SK-N-SH treated with all-trans-retinoic acid at 6 μM for 48 hours (cell line): ENCODE results near the gene SCAMP5.

Experiments used
- ATAC-seq: fragments of 200-7000 bp; cut with Tn5 transposase; 3 replicates; pipeline ENCODE4 v1.9.1; 2020; ENCODE audit warnings: mild to moderate bottlenecking, moderate library complexity
- BACH2 ChIP-seq: fragments of 250-450 bp; sonication (Bioruptor Pico); IDR thresholded peaks from 2 replicates; pipeline ENCODE4 v1.9.0; 2021; ENCODE audit warnings: mild to moderate bottlenecking, borderline replicate concordance
- CREB5 ChIP-seq: fragments of 250-450 bp; sonication (Bioruptor Pico); IDR thresholded peaks from 2 replicates; pipeline ENCODE4 v1.5.1; 2020; ENCODE audit warnings: low read depth, mild to moderate bottlenecking, moderate library complexity
- CSDC2 ChIP-seq: fragments of 250-450 bp; sonication (Bioruptor Pico); IDR thresholded peaks from 2 replicates; pipeline ENCODE4 v1.5.0; 2020; ENCODE audit warnings: mild to moderate bottlenecking, moderate library complexity
- CSRNP3 ChIP-seq: fragments of 250-450 bp; sonication (Bioruptor Pico); IDR thresholded peaks from 2 replicates; pipeline ENCODE4 v1.5.1; 2021; ENCODE audit warnings: mild to moderate bottlenecking, moderate library complexity
- ESRRG ChIP-seq: fragments of 250-450 bp; sonication (Bioruptor Pico); IDR thresholded peaks from 2 replicates; pipeline ENCODE4 v1.6.1; 2021; ENCODE audit warnings: mild to moderate bottlenecking
- GLIS3 ChIP-seq: fragments of 250-450 bp; sonication (Bioruptor Pico); IDR thresholded peaks from 2 replicates; pipeline ENCODE4 v1.5.0; 2020; ENCODE audit warnings: mild to moderate bottlenecking, moderate library complexity
- ISL1 ChIP-seq: fragments of 250-450 bp; sonication (Bioruptor Pico); IDR thresholded peaks from 2 replicates; pipeline ENCODE4 v2.1.2; 2022; ENCODE audit warnings: mild to moderate bottlenecking, moderate library complexity
- OSR1 ChIP-seq: fragments of 250-450 bp; sonication (Bioruptor Pico); IDR thresholded peaks from 2 replicates; pipeline ENCODE4 v1.8.0; 2022; ENCODE audit warnings: moderate library complexity, mild to moderate bottlenecking, inconsistent platforms
- PPARA ChIP-seq: fragments of 250-450 bp; sonication (Bioruptor Pico); IDR thresholded peaks from 2 replicates; pipeline ENCODE4 v1.5.0; 2020; ENCODE audit warnings: mild to moderate bottlenecking, borderline replicate concordance
- RARB ChIP-seq: fragments of 250-450 bp; sonication (Bioruptor Pico); IDR thresholded peaks from 2 replicates; pipeline ENCODE4 v1.8.0; 2021; ENCODE audit warnings: mild to moderate bottlenecking, moderate library complexity
- TCF4 ChIP-seq: fragments of 250-450 bp; sonication (Bioruptor Pico); IDR thresholded peaks from 2 replicates; pipeline ENCODE4 v1.8.0; 2021; ENCODE audit warnings: mild to moderate bottlenecking, moderate library complexity, borderline replicate concordance
- TOX ChIP-seq: fragments of 250-450 bp; sonication (Bioruptor Pico); IDR thresholded peaks from 2 replicates; pipeline ENCODE4 v1.8.0; 2021; ENCODE audit warnings: mild to moderate bottlenecking, moderate library complexity, borderline replicate concordance
- ZC3H10 ChIP-seq: fragments of 250-450 bp; sonication (Bioruptor Pico); IDR thresholded peaks from 2 replicates; pipeline ENCODE4 v1.5.1; 2021; ENCODE audit warnings: mild to moderate bottlenecking, moderate library complexity
- ZFP30 ChIP-seq: fragments of 450-650 bp; formaldehyde crosslinking; IDR thresholded peaks from 2 replicates; pipeline ENCODE4 v1.5.0; 2022; ENCODE audit warnings: mild to moderate bottlenecking, moderate library complexity
- ZNF565 ChIP-seq: fragments of 450-650 bp; formaldehyde crosslinking; conservative IDR thresholded peaks from 2 replicates; pipeline ENCODE4 v1.5.0; 2020; ENCODE audit warnings: low read depth, mild to moderate bottlenecking, moderate library complexity
- ZNF70 ChIP-seq: fragments of 450-650 bp; formaldehyde crosslinking; IDR thresholded peaks from 2 replicates; pipeline ENCODE4 v1.5.0; 2020; ENCODE audit warnings: mild to moderate bottlenecking, moderate library complexity
- ZNF8 ChIP-seq: fragments of 450-650 bp; formaldehyde crosslinking; IDR thresholded peaks from 2 replicates; pipeline ENCODE4 v1.5.0; 2020; ENCODE audit warnings: mild to moderate bottlenecking, moderate library complexity
- TF ChIP-seq, protein P1 (sequence below): fragments of 250-450 bp; sonication (Bioruptor Pico); IDR thresholded peaks from 2 replicates; pipeline ENCODE4 v1.5.0; 2020; ENCODE audit warnings: mild to moderate bottlenecking, moderate library complexity
- TF ChIP-seq, protein P2 (sequence below): fragments of 250-450 bp; sonication (Bioruptor Pico); IDR thresholded peaks from 2 replicates; pipeline ENCODE4 v1.8.0; 2020; ENCODE audit warnings: mild to moderate bottlenecking, moderate library complexity, borderline replicate concordance
- TF ChIP-seq, protein P3 (sequence below): fragments of 250-450 bp; sonication (Bioruptor Pico); IDR thresholded peaks from 2 replicates; pipeline ENCODE4 v1.8.0; 2021; ENCODE audit warnings: low read depth, mild to moderate bottlenecking, moderate library complexity, borderline replicate concordance

The SCAMP5 gene

DNA sequence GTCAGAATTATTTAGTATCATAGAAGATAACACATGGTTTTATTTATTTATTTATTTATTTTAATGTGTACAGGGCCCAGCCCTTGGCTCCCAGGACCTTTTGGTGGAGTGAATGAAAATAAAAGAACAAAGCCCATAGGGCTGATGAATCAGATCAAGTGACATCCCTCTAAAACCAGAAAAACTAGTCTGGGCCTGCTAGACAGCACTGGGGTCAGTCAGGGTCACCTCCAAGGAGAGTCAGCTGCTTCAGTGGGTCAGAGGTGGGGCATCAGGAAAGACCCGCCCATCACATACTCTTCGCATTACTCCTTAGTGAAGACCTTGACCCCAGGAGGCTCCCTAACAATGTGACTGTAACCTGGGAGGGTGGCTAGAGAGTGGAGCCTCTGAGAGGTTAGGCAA, 40.9 kb downstream of the SCAMP5 start (continued):
- TF ChIP-seq, protein P1, sequence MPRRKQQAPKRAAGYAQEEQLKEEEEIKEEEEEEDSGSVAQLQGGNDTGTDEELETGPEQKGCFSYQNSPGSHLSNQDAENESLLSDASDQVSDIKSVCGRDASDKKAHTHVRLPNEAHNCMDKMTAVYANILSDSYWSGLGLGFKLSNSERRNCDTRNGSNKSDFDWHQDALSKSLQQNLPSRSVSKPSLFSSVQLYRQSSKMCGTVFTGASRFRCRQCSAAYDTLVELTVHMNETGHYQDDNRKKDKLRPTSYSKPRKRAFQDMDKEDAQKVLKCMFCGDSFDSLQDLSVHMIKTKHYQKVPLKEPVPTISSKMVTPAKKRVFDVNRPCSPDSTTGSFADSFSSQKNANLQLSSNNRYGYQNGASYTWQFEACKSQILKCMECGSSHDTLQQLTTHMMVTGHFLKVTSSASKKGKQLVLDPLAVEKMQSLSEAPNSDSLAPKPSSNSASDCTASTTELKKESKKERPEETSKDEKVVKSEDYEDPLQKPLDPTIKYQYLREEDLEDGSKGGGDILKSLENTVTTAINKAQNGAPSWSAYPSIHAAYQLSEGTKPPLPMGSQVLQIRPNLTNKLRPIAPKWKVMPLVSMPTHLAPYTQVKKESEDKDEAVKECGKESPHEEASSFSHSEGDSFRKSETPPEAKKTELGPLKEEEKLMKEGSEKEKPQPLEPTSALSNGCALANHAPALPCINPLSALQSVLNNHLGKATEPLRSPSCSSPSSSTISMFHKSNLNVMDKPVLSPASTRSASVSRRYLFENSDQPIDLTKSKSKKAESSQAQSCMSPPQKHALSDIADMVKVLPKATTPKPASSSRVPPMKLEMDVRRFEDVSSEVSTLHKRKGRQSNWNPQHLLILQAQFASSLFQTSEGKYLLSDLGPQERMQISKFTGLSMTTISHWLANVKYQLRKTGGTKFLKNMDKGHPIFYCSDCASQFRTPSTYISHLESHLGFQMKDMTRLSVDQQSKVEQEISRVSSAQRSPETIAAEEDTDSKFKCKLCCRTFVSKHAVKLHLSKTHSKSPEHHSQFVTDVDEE (CRISPR knock-in tag) = no peak
- TF ChIP-seq CSRNP3 (CRISPR knock-in tag) = no peak

GRCh38 chr15:75037685-75038084, 42.3 kb downstream of the SCAMP5 start:
- TF ChIP-seq CSDC2 (CRISPR knock-in tag) (no peak), ZNF565 (CRISPR knock-in tag) (no peak), ESRRG (CRISPR knock-in tag) (no peak), CSRNP3 (CRISPR knock-in tag) (no peak), ZNF70 (no peak), TOX (CRISPR knock-in tag) (no peak), TCF4 (no peak), OSR1 (no peak), CREB5 (CRISPR knock-in tag) (no peak), BACH2 (CRISPR knock-in tag) (no peak), ZC3H10 (CRISPR knock-in tag) (no peak), GLIS3 (CRISPR knock-in tag) (no peak), RARB (CRISPR knock-in tag) (no peak), ZNF8 (CRISPR knock-in tag) (no peak), ISL1 (CRISPR knock-in tag) (no peak), PPARA (no peak), ZFP30 (CRISPR knock-in tag) (no peak)
- TF ChIP-seq, protein P2, sequence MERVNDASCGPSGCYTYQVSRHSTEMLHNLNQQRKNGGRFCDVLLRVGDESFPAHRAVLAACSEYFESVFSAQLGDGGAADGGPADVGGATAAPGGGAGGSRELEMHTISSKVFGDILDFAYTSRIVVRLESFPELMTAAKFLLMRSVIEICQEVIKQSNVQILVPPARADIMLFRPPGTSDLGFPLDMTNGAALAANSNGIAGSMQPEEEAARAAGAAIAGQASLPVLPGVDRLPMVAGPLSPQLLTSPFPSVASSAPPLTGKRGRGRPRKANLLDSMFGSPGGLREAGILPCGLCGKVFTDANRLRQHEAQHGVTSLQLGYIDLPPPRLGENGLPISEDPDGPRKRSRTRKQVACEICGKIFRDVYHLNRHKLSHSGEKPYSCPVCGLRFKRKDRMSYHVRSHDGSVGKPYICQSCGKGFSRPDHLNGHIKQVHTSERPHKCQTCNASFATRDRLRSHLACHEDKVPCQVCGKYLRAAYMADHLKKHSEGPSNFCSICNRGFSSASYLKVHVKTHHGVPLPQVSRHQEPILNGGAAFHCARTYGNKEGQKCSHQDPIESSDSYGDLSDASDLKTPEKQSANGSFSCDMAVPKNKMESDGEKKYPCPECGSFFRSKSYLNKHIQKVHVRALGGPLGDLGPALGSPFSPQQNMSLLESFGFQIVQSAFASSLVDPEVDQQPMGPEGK (CRISPR knock-in tag) = no peak
- TF ChIP-seq, protein P1 (CRISPR knock-in tag) = no peak
- TF ChIP-seq, protein P3, sequence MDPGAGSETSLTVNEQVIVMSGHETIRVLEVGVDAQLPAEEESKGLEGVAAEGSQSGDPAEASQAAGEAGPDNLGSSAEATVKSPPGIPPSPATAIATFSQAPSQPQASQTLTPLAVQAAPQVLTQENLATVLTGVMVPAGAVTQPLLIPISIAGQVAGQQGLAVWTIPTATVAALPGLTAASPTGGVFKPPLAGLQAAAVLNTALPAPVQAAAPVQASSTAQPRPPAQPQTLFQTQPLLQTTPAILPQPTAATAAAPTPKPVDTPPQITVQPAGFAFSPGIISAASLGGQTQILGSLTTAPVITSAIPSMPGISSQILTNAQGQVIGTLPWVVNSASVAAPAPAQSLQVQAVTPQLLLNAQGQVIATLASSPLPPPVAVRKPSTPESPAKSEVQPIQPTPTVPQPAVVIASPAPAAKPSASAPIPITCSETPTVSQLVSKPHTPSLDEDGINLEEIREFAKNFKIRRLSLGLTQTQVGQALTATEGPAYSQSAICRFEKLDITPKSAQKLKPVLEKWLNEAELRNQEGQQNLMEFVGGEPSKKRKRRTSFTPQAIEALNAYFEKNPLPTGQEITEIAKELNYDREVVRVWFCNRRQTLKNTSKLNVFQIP = no peak
- TF ChIP-seq, all 23 proteins: peak for 0
- no peak for ATAC-seq
